Measurements from ENCODE around the gene KRT9. TPM values are rescaled to one million over a fixed set of nuclear protein-coding genes. Genes with fewer than 3 reads are reported as not detected.

Gene KRT9
- total and polyA plus RNA-seq, 9 of the 15 experiments (the other 6 are each of a cell fraction or from before 2014, with no cell fraction given) = 0.03 TPM; not detected in 8

- TF ChIP-seq ZBTB43 (CRISPR knock-in tag; IDR thresholded peaks at IDR 0.05) = no peak
- TF ChIP-seq PCBP1 (IDR thresholded peaks at IDR 0.05; ENCODE audit: low read depth, low read length, poor library complexity, severe bottlenecking) = no peak
- no peak for TF ChIP-seq NFIX (CRISPR knock-in tag; IDR thresholded peaks at IDR 0.05; ENCODE audit: low read depth)
- no peak for TF ChIP-seq PTRF (tag; IDR thresholded peaks at IDR 0.05)
- TF ChIP-seq AFF1 (IDR thresholded peaks at IDR 0.05; ENCODE audit: low read depth in 1 of 2, partially characterized antibody in 2 of 2) = no peak
Measured at GRCh38 chr17:41535764-41536481, 35.9 kb downstream of the KRT9 start (continued).
